Activated CD4-positive, alpha-beta T cell treated with anti-CD3 and anti-CD28 coated beads, Interleukin-2, amount 50 U/mL, for 48 hours (primary cell): ENCODE results near the gene IFI27L1.
A peak's percentile ranks its signal among the peaks of the same experiment; 100 is the strongest.

Source experiments
- DNase-seq, 2 experiments: peaks; one replicate each; pipeline ENCODE4 v3.0.0-alpha.2; 2020

IFI27L1 gene

GRCh38 chr14:94115631-94116030 is 34.5 kb downstream of the IFI27L1 start:
- no peak for DNase-seq

- DNase-seq, result no peak
Observed at GRCh38 chr14:94116701-94117100, 35.6 kb downstream of the IFI27L1 start.

GRCh38 chr14:94117856-94118255 is 36.7 kb downstream of the IFI27L1 start:
- no peak for DNase-seq

- no peak for DNase-seq
Observed at GRCh38 chr14:94119071-94119470, 38.0 kb downstream of the IFI27L1 start.

GRCh38 chr14:94120667-94121340 is 39.7 kb downstream of the IFI27L1 start:
- DNase-seq, result no peak

GRCh38 chr14:94121485-94121884 is 40.4 kb downstream of the IFI27L1 start:
- no peak for DNase-seq

GRCh38 chr14:94122438-94122837 is 41.3 kb downstream of the IFI27L1 start:
- DNase-seq, result no peak

- no peak for DNase-seq
Observed at GRCh38 chr14:94123296-94123695, 42.2 kb downstream of the IFI27L1 start.

GRCh38 chr14:94123868-94124267 is 42.8 kb downstream of the IFI27L1 start:
- no peak for DNase-seq

GRCh38 chr14:94124582-94125377 is 43.7 kb downstream of the IFI27L1 start:
- DNase-seq, result no peak

- DNase-seq, result no peak
Observed at GRCh38 chr14:94125659-94126418, 44.7 kb downstream of the IFI27L1 start.

GRCh38 chr14:94126419-94126677 is 45.2 kb downstream of the IFI27L1 start:
- DNase-seq, result no peak

- no peak for DNase-seq
Observed at GRCh38 chr14:94126800-94127199, 45.7 kb downstream of the IFI27L1 start.

GRCh38 chr14:94127330-94127729 is 46.2 kb downstream of the IFI27L1 start:
- DNase-seq, result no peak

GRCh38 chr14:94128216-94128839 is 47.2 kb downstream of the IFI27L1 start:
- no peak for DNase-seq

GRCh38 chr14:94129111-94129757 is 48.1 kb downstream of the IFI27L1 start, which contains the start of gene IFI27L2:
IFI27L2 (minus strand) TSS chr14:94129604; CDS start chr14:94129564, 40 bp downstream.
- peak; percentile 74 to 75 for DNase-seq

GRCh38 chr14:94129758-94130414 is 48.8 kb downstream of the IFI27L1 start:
- peak; percentile 32 to 45 for DNase-seq

GRCh38 chr14:94132285-94132887 is 51.3 kb downstream of the IFI27L1 start:
- DNase-seq, result peak; percentile 56 to 70

GRCh38 chr14:94135476-94135875 is 54.4 kb downstream of the IFI27L1 start:
- DNase-seq, result no peak

- DNase-seq, result peak; percentile 91 to 94
Observed at GRCh38 chr14:94136575-94137331, 55.6 kb downstream of the IFI27L1 start.

GRCh38 chr14:94138251-94138650 is 57.1 kb downstream of the IFI27L1 start:
- no peak for DNase-seq
